Omental fat pad (tissue), 4 donors: ENCODE data around the gene RBPMS2. TPM values are rescaled to one million over a fixed set of nuclear protein-coding genes. Genes with fewer than 3 reads are reported as not detected.

Experiments used
- small RNA-seq: library from RNA; depleted of rRNA; stranded (forward); fragments of <200 nt; gene quantifications from one replicate; pipeline ENCODE3, GENCODE V24; 2016
- total RNA-seq, 4 donors: library from RNA; depleted of rRNA; stranded (reverse); fragments of >200 nt; gene quantifications; one replicate each; pipeline ENCODE4 v1.1.0, GENCODE V29; 2016

The RBPMS2 gene
- total RNA-seq, 4 donors from 2014 or later: 1.4 to 3.1 (median 2.8) TPM

Small RNA genes within 50 kb of the gene (small RNA-seq; reads per million reads assigned to genes)
- gene AC100830.2 (not detected), gene MIR1272 (not detected)

Other genes starting within 250 kb of the RBPMS2 start
- gene PIF1, start 50.1 kb upstream of the RBPMS2 start, total RNA-seq: 1 to 10 TPM in 2 of 4 donors, under 1 TPM in 1, not detected in 1; 0.63 to 1.4 (median 1.0) TPM
- gene PLEKHO2, start 66.3 kb upstream of the RBPMS2 start, total RNA-seq: 10 to 100 TPM; 53.0 to 86.6 (median 58.4) TPM
- gene ANKDD1A, start 136.3 kb upstream of the RBPMS2 start, total RNA-seq: 10 to 100 TPM in 1 of 4 donors, 1 to 10 TPM in 3; 5.9 to 18.5 (median 7.5) TPM
- 10 to 100 TPM; 72.9 to 93.9 (median 84.7) TPM for gene SPG21, start 214.3 kb upstream of the RBPMS2 start, total RNA-seq